WTC11 (cell line): ENCODE measurements around the gene EPHB6. TPM values are rescaled to one million over a fixed set of nuclear protein-coding genes. Genes with fewer than 3 reads are reported as not detected.

Source experiments
- ATAC-seq: fragments of 200-7000 bp; cut with Tn5 transposase; 2 replicates; pipeline ENCODE4 v1.10.0; 2021; ENCODE audit warnings: mild to moderate bottlenecking, moderate library complexity
- CTCF ChIA-PET: fragments of 300-600 bp; sonication (Branson Sonifier 250); formaldehyde crosslinking; loops from one replicate; lab custom pipeline; 2021; ENCODE audit warnings: antibody characterized with exemption; lab: Charles Lee
- POLR2A ChIA-PET: fragments of 350-600 bp; sonication (Branson Sonifier 250); formaldehyde crosslinking; loops from one replicate; lab custom pipeline; 2021; ENCODE audit warnings: antibody characterized with exemption; lab: Charles Lee
- DNase-seq: peaks from one replicate; pipeline ENCODE4 v3.0.0; 2021; ENCODE audit warnings: low spot score
- H3K27ac Mint-ChIP-seq: 2 replicates; pipeline ENCODE4 v1.8.0; 2021; ENCODE audit warnings: mixed read lengths
- H3K27me3 Mint-ChIP-seq: 2 replicates; pipeline ENCODE4 v1.8.0; 2021; ENCODE audit warnings: low read depth, mild to moderate bottlenecking, moderate library complexity, mixed read lengths
- H3K36me3 Mint-ChIP-seq: 2 replicates; pipeline ENCODE4 v1.8.0; 2021; ENCODE audit warnings: mixed read lengths
- H3K4me1 Mint-ChIP-seq: 2 replicates; pipeline ENCODE4 v1.8.0; 2022; ENCODE audit warnings: mixed read lengths
- H3K4me3 Mint-ChIP-seq: 2 replicates; pipeline ENCODE4 v1.8.0; 2021; ENCODE audit warnings: mild to moderate bottlenecking, moderate library complexity, mixed read lengths
- H3K9me3 Mint-ChIP-seq: 2 replicates; pipeline ENCODE4 v1.8.0; 2021; ENCODE audit warnings: mixed read lengths
- CBFB ChIP-seq: sonication (generic); formaldehyde crosslinking; IDR thresholded peaks from 2 replicates; pipeline ENCODE4 v1.8.1; 2022; ENCODE audit warnings: mild to moderate bottlenecking, low read depth, missing genetic modification reagents
- CREB1 ChIP-seq: sonication (generic); formaldehyde crosslinking; IDR thresholded peaks from 2 replicates; pipeline ENCODE4 v1.8.0; 2023; ENCODE audit warnings: mild to moderate bottlenecking, missing genetic modification reagents
- EMX1 ChIP-seq: fragments of 250-450 bp; sonication (Bioruptor Pico); IDR thresholded peaks from 2 replicates; pipeline ENCODE4 v1.8.0; 2021; ENCODE audit warnings: mild to moderate bottlenecking
- ETV6 ChIP-seq: sonication (generic); formaldehyde crosslinking; IDR thresholded peaks from 2 replicates; pipeline ENCODE4 v1.8.1; 2022; ENCODE audit warnings: mild to moderate bottlenecking, missing genetic modification reagents
- FOXK1 ChIP-seq: sonication (generic); formaldehyde crosslinking; IDR thresholded peaks from 2 replicates; pipeline ENCODE4 v1.8.0; 2022; ENCODE audit warnings: mild to moderate bottlenecking, moderate library complexity, missing genetic modification reagents
- GABPB1 ChIP-seq: sonication (generic); formaldehyde crosslinking; IDR thresholded peaks from 2 replicates; pipeline ENCODE4 v1.8.1; 2023; ENCODE audit warnings: mild to moderate bottlenecking, missing genetic modification reagents
- GTF2I ChIP-seq: fragments of 250-450 bp; sonication (Bioruptor Pico); conservative IDR thresholded peaks from 2 replicates; pipeline ENCODE4 v1.4.0; 2021; ENCODE audit warnings: mild to moderate bottlenecking
- HMGA2 ChIP-seq: fragments of 250-450 bp; sonication (Bioruptor Pico); IDR thresholded peaks from 2 replicates; pipeline ENCODE4 v1.4.0; 2021; ENCODE audit warnings: mild to moderate bottlenecking, moderate library complexity
- IRF2 ChIP-seq: sonication (generic); formaldehyde crosslinking; IDR thresholded peaks from 2 replicates; pipeline ENCODE4 v1.8.0; 2022; ENCODE audit warnings: low read depth, missing genetic modification reagents, borderline replicate concordance
- KAT7 ChIP-seq: sonication (generic); formaldehyde crosslinking; IDR thresholded peaks from 2 replicates; pipeline ENCODE4 v1.8.1; 2023; ENCODE audit warnings: missing genetic modification reagents, mild to moderate bottlenecking, borderline replicate concordance
- MXD4 ChIP-seq: fragments of 250-450 bp; sonication (Bioruptor Pico); IDR thresholded peaks from 2 replicates; pipeline ENCODE4 v1.8.0; 2021; ENCODE audit warnings: mild to moderate bottlenecking, moderate library complexity, borderline replicate concordance
- MYBL2 ChIP-seq: sonication (generic); formaldehyde crosslinking; IDR thresholded peaks from 2 replicates; pipeline ENCODE4 v1.8.1; 2023; ENCODE audit warnings: mild to moderate bottlenecking, moderate library complexity, missing genetic modification reagents
- OVOL2 ChIP-seq: fragments of 250-450 bp; sonication (Bioruptor Pico); IDR thresholded peaks from 2 replicates; pipeline ENCODE4 v1.9.0; 2021; ENCODE audit warnings: mild to moderate bottlenecking, borderline replicate concordance
- PRRX2 ChIP-seq: fragments of 250-450 bp; sonication (Bioruptor Pico); IDR thresholded peaks from 2 replicates; pipeline ENCODE4 v1.8.0; 2021; ENCODE audit warnings: mild to moderate bottlenecking
- SOX15 ChIP-seq: fragments of 250-450 bp; sonication (Bioruptor Pico); IDR thresholded peaks from 2 replicates; pipeline ENCODE4 v1.9.0; 2021; ENCODE audit warnings: mild to moderate bottlenecking
- ZNF396 ChIP-seq: fragments of 250-450 bp; sonication (Bioruptor Pico); IDR thresholded peaks from 2 replicates; pipeline ENCODE4 v1.8.0; 2021; ENCODE audit warnings: mild to moderate bottlenecking, moderate library complexity, borderline replicate concordance
- ZNF423 ChIP-seq: fragments of 250-450 bp; sonication (Bioruptor Pico); IDR thresholded peaks from 2 replicates; pipeline ENCODE4 v2.1.2; 2022; ENCODE audit warnings: mild to moderate bottlenecking, moderate library complexity
- total RNA-seq: library from RNA; stranded (reverse); gene quantifications from 3 replicates; pipeline ENCODE4 v1.2.3, GENCODE V29; 2021
- TF ChIP-seq, protein P1 (sequence below): sonication (generic); formaldehyde crosslinking; conservative IDR thresholded peaks from 2 replicates; pipeline ENCODE4 v1.8.1; 2022; ENCODE audit warnings: mild to moderate bottlenecking, missing genetic modification reagents
- TF ChIP-seq, protein P2 (sequence below): sonication (generic); formaldehyde crosslinking; IDR thresholded peaks from 2 replicates; pipeline ENCODE4 v1.8.1; 2023; ENCODE audit warnings: mild to moderate bottlenecking, moderate library complexity, missing genetic modification reagents
- TF ChIP-seq, protein P3 (sequence below): fragments of 250-450 bp; sonication (Bioruptor Pico); IDR thresholded peaks from 2 replicates; pipeline ENCODE4 v1.9.0; 2021; ENCODE audit warnings: mild to moderate bottlenecking
- TF ChIP-seq, protein P4 (sequence below): sonication (generic); formaldehyde crosslinking; IDR thresholded peaks from 2 replicates; pipeline ENCODE4 v1.8.1; 2023; ENCODE audit warnings: mild to moderate bottlenecking, missing genetic modification reagents
- TF ChIP-seq, protein P5 (sequence below): sonication (generic); formaldehyde crosslinking; IDR thresholded peaks from 2 replicates; pipeline ENCODE4 v1.8.1; 2023; ENCODE audit warnings: mild to moderate bottlenecking, missing genetic modification reagents
- TF ChIP-seq, protein P6 (sequence below): sonication (generic); formaldehyde crosslinking; IDR thresholded peaks from 2 replicates; pipeline ENCODE4 v1.8.0; 2022; ENCODE audit warnings: mild to moderate bottlenecking, missing genetic modification reagents
- TF ChIP-seq, protein P7 (sequence below): sonication (generic); formaldehyde crosslinking; IDR thresholded peaks from 2 replicates; pipeline ENCODE4 v1.8.0; 2022; ENCODE audit warnings: mild to moderate bottlenecking, missing genetic modification reagents
- TF ChIP-seq, protein P8 (sequence below): sonication (generic); formaldehyde crosslinking; IDR thresholded peaks from 2 replicates; pipeline ENCODE4 v1.8.1; 2022; ENCODE audit warnings: mild to moderate bottlenecking, missing genetic modification reagents, moderate library complexity, borderline replicate concordance

EPHB6 gene
- total RNA-seq, 1 experiment from 2014 or later = 15.1 TPM

DNA sequence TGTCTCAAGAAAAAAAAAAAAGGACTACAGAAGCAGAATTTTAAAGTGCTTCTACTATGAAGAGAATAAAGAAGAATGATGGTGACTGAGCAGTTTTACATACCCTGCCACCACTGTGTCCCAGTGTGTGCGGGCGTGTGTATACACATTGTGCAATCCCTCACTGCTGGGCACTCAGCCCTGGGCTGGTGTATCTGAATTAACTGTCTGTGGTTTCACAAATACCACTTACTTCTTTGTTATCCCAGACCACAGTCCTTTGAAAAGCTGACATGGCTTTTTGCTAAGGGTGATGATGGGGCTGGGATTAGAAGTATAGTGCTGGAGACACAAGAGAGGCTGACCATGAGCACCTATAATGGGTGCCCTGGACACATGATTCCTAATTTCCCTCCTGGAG, 51.8 kb downstream of the EPHB6 start:
- ChIA-PET POLR2A (no interaction called here), CTCF (no interaction called here)
- no peak for ATAC-seq
- peaks cover 34% of the 10 kb centered on the region for H3K36me3 Mint-ChIP-seq
- DNase-seq = no peak
- TF ChIP-seq ZNF396 (no peak), KAT7 (no peak), GTF2I (CRISPR knock-in tag) (no peak), SOX15 (CRISPR knock-in tag) (no peak), MYBL2 (CRISPR knock-in tag) (no peak), MXD4 (no peak), IRF2 (CRISPR knock-in tag) (no peak), GABPB1 (CRISPR knock-in tag) (no peak), ETV6 (CRISPR knock-in tag) (no peak), FOXK1 (CRISPR knock-in tag) (no peak), ZNF423 (CRISPR knock-in tag) (no peak), HMGA2 (CRISPR knock-in tag) (no peak), OVOL2 (CRISPR knock-in tag) (no peak)
- TF ChIP-seq, protein P1, sequence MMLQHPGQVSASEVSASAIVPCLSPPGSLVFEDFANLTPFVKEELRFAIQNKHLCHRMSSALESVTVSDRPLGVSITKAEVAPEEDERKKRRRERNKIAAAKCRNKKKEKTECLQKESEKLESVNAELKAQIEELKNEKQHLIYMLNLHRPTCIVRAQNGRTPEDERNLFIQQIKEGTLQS (CRISPR knock-in tag) = no peak
- TF ChIP-seq, protein P2, sequence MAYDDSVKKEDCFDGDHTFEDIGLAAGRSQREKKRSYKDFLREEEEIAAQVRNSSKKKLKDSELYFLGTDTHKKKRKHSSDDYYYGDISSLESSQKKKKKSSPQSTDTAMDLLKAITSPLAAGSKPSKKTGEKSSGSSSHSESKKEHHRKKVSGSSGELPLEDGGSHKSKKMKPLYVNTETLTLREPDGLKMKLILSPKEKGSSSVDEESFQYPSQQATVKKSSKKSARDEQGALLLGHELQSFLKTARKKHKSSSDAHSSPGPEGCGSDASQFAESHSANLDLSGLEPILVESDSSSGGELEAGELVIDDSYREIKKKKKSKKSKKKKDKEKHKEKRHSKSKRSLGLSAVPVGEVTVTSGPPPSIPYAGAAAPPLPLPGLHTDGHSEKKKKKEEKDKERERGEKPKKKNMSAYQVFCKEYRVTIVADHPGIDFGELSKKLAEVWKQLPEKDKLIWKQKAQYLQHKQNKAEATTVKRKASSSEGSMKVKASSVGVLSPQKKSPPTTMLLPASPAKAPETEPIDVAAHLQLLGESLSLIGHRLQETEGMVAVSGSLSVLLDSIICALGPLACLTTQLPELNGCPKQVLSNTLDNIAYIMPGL (CRISPR knock-in tag) = no peak
- TF ChIP-seq, protein P3, sequence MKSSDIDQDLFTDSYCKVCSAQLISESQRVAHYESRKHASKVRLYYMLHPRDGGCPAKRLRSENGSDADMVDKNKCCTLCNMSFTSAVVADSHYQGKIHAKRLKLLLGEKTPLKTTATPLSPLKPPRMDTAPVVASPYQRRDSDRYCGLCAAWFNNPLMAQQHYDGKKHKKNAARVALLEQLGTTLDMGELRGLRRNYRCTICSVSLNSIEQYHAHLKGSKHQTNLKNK (CRISPR knock-in tag) = no peak
- TF ChIP-seq, protein P4, sequence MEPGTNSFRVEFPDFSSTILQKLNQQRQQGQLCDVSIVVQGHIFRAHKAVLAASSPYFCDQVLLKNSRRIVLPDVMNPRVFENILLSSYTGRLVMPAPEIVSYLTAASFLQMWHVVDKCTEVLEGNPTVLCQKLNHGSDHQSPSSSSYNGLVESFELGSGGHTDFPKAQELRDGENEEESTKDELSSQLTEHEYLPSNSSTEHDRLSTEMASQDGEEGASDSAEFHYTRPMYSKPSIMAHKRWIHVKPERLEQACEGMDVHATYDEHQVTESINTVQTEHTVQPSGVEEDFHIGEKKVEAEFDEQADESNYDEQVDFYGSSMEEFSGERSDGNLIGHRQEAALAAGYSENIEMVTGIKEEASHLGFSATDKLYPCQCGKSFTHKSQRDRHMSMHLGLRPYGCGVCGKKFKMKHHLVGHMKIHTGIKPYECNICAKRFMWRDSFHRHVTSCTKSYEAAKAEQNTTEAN (CRISPR knock-in tag) = no peak
- TF ChIP-seq, protein P5, sequence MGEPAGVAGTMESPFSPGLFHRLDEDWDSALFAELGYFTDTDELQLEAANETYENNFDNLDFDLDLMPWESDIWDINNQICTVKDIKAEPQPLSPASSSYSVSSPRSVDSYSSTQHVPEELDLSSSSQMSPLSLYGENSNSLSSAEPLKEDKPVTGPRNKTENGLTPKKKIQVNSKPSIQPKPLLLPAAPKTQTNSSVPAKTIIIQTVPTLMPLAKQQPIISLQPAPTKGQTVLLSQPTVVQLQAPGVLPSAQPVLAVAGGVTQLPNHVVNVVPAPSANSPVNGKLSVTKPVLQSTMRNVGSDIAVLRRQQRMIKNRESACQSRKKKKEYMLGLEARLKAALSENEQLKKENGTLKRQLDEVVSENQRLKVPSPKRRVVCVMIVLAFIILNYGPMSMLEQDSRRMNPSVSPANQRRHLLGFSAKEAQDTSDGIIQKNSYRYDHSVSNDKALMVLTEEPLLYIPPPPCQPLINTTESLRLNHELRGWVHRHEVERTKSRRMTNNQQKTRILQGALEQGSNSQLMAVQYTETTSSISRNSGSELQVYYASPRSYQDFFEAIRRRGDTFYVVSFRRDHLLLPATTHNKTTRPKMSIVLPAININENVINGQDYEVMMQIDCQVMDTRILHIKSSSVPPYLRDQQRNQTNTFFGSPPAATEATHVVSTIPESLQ (CRISPR knock-in tag) = no peak
- TF ChIP-seq, protein P6, sequence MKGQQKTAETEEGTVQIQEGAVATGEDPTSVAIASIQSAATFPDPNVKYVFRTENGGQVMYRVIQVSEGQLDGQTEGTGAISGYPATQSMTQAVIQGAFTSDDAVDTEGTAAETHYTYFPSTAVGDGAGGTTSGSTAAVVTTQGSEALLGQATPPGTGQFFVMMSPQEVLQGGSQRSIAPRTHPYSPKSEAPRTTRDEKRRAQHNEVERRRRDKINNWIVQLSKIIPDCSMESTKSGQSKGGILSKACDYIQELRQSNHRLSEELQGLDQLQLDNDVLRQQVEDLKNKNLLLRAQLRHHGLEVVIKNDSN (CRISPR knock-in tag) = no peak
- no peak overlapping the region for H3K4me3 Mint-ChIP-seq
- peaks cover 46% of the 10 kb centered on the region for H3K9me3 Mint-ChIP-seq
- no peak overlapping the region for H3K27ac Mint-ChIP-seq
- H3K4me1 Mint-ChIP-seq = 0 out of 2 replicates have a peak, but pooled peaks cover 4% of the 10 kb centered on the region
- H3K27me3 Mint-ChIP-seq = peaks cover 5% of the 10 kb centered on the region

DNA sequence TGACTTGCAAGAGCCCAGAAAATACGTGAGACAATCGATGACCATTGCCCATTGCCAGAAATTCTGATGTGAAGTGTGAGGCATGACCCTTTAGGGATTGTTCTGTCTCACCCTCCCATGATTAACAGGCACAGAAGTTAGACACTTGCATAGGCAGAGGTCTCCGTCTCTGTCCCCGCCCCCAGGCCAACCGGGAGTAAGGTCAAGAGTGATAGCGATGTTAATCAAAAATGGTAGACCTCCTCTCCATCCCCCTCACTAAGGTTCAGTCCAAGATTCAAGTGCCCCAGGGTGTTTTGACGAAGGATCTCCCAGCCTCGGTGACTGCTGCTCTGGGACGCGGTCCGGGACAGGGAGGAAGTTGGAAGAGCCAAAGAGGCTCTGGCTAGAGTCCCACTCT, 53.4 kb downstream of the EPHB6 start:
- peaks cover 30% of the 10 kb centered on the region for H3K36me3 Mint-ChIP-seq
- no peak overlapping the region for H3K27ac Mint-ChIP-seq
- ChIA-PET CTCF (no interaction called here), POLR2A (no interaction called here)
- no peak for ATAC-seq
- no peak overlapping the region for H3K4me3 Mint-ChIP-seq
- peaks cover 32% of the 10 kb centered on the region for H3K9me3 Mint-ChIP-seq
- 0 out of 2 replicates have a peak, but pooled peaks cover 2% of the 10 kb centered on the region for H3K4me1 Mint-ChIP-seq
- DNase-seq = no peak
- H3K27me3 Mint-ChIP-seq = peaks cover 3% of the 10 kb centered on the region; the same call in 1 of the 2 replicates
- TF ChIP-seq CREB1 (CRISPR knock-in tag) (no peak), PRRX2 (CRISPR knock-in tag) (no peak), EMX1 (no peak), CBFB (CRISPR knock-in tag) (no peak)
- TF ChIP-seq, protein P7, sequence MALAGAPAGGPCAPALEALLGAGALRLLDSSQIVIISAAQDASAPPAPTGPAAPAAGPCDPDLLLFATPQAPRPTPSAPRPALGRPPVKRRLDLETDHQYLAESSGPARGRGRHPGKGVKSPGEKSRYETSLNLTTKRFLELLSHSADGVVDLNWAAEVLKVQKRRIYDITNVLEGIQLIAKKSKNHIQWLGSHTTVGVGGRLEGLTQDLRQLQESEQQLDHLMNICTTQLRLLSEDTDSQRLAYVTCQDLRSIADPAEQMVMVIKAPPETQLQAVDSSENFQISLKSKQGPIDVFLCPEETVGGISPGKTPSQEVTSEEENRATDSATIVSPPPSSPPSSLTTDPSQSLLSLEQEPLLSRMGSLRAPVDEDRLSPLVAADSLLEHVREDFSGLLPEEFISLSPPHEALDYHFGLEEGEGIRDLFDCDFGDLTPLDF = no peak
- TF ChIP-seq, protein P6 (CRISPR knock-in tag) = no peak
- TF ChIP-seq, protein P8, sequence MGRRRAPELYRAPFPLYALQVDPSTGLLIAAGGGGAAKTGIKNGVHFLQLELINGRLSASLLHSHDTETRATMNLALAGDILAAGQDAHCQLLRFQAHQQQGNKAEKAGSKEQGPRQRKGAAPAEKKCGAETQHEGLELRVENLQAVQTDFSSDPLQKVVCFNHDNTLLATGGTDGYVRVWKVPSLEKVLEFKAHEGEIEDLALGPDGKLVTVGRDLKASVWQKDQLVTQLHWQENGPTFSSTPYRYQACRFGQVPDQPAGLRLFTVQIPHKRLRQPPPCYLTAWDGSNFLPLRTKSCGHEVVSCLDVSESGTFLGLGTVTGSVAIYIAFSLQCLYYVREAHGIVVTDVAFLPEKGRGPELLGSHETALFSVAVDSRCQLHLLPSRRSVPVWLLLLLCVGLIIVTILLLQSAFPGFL = no peak
